ENCODE measurements around the gene SRGAP2C.
"Not testable (repeated sequence)": the region's sequence is repeated elsewhere in the genome, so short reads cannot be mapped to it uniquely, and the experiment has no call there.

- not testable (repeated sequence) for TF ChIP-seq PAX5 (IDR thresholded peaks at IDR 0.05; ENCODE audit: insufficient read depth, low read length, severe bottlenecking); POLR2A (IDR thresholded peaks at IDR 0.05; ENCODE audit: low read depth, low read length); POLR2AphosphoS5 (IDR thresholded peaks at IDR 0.05; ENCODE audit: low read depth, low read length)
Measured at GRCh38 chr1:121401375-121401955, 216.7 kb downstream of the SRGAP2C start.
